Lung (tissue), 12 donors: ENCODE results near the gene KCP. TPM values are rescaled to one million over a fixed set of nuclear protein-coding genes. Genes with fewer than 3 reads are reported as not detected.

Source experiments
- ATAC-seq: fragments of 200-7000 bp; cut with Tn5 transposase; one replicate; pipeline ENCODE4 v1.9.1; 2020; ENCODE audit warnings: moderate number of reproducible peaks; ENCODE audit not compliant: insufficient read depth, low FRiP score
- DNase-seq, 3 donors: peaks; one replicate each; pipeline ENCODE4 v3.0.0-alpha.2; 2013 to 2017
- H3K27ac ChIP-seq, 2 donors: one replicate each; pipeline ENCODE4 v1.5.1; 2013; ENCODE audit warnings: mild to moderate bottlenecking in 2 of 2, moderate library complexity in 2 of 2, control low read depth in 1 of 2, inconsistent platforms in 1 of 2, low read depth in 1 of 2, low read length in 1 of 2
- H3K27me3 ChIP-seq, 3 donors: one replicate each; pipeline ENCODE4 v1.5.1; 2013; ENCODE audit warnings: low read length in 2 of 3; ENCODE audit not compliant: control insufficient read depth in 3 of 3, insufficient read depth in 3 of 3
- H3K36me3 ChIP-seq, 4 donors: one replicate each; pipeline ENCODE4 v1.5.1; 2013; ENCODE audit warnings: low read length in 4 of 4, mild to moderate bottlenecking in 1 of 4, moderate library complexity in 1 of 4; ENCODE audit not compliant: control insufficient read depth in 4 of 4, insufficient read depth in 4 of 4
- H3K4me1 ChIP-seq, 5 donors: one replicate each; pipeline ENCODE4 v1.5.1; 2013; ENCODE audit warnings: low read length in 5 of 5, mild to moderate bottlenecking in 2 of 5, moderate library complexity in 1 of 5; ENCODE audit not compliant: control insufficient read depth in 5 of 5, insufficient read depth in 5 of 5
- H3K4me3 ChIP-seq: one replicate; pipeline ENCODE4 v1.5.1; 2013; ENCODE audit warnings: mild to moderate bottlenecking, control low read depth, moderate library complexity
- H3K9ac ChIP-seq, 2 donors: one replicate each; pipeline ENCODE4 v1.5.1; 2013; ENCODE audit warnings: low read length in 2 of 2, control low read depth in 1 of 2; ENCODE audit not compliant: insufficient read depth in 1 of 2
- H3K9me3 ChIP-seq, 4 donors: one replicate each; pipeline ENCODE4 v1.5.1; 2013; ENCODE audit warnings: low read length in 3 of 4, mild to moderate bottlenecking in 1 of 4, moderate library complexity in 1 of 4; ENCODE audit not compliant: control insufficient read depth in 4 of 4, insufficient read depth in 3 of 4
- CTCF ChIP-seq: IDR thresholded peaks from 2 replicates; pipeline ENCODE4 v1.5.1; 2012; ENCODE audit warnings: mild to moderate bottlenecking; ENCODE audit errors: control extremely low read depth, extremely low read depth
- WGBS, 2 donors: extraction: QIAGEN DNeasy Blood & Tissue Kit; methylation state at CpG; one replicate each; pipeline ENCODE4 v1.1.7; 2013; 5-methylcytosine and 5-hydroxymethylcytosine counted together
- polyA plus RNA-seq, 2 donors: library from polyadenylated mRNA; stranded (reverse); fragments of 200-250 nt; gene quantifications; one replicate each; pipeline ENCODE4 v1.2.1, GENCODE V29; 2013
- total RNA-seq, 2 donors: library from RNA; depleted of rRNA in 1 of 2; stranded (reverse); fragments of >200 nt in 1 of 2; gene quantifications; one replicate each; pipeline ENCODE4 v1.2.1, GENCODE V29; 2014 to 2021
- donor health status: control.
- donor health status: control.
- donor health status: Bipolar disorder and iron deficiency.
- donor health status: healthy.
- donor health status: DM: yes; HTN: yes; CAD: no.

The KCP gene
- total and polyA plus RNA-seq, 4 donors: 0.22 to 3.9 (median 0.56) TPM

- TF ChIP-seq CTCF: no peak
- no peak for ATAC-seq
These were observed 7.5 kb downstream of the KCP start for GRCh38 chr7:128902761-128903585.

DNA sequence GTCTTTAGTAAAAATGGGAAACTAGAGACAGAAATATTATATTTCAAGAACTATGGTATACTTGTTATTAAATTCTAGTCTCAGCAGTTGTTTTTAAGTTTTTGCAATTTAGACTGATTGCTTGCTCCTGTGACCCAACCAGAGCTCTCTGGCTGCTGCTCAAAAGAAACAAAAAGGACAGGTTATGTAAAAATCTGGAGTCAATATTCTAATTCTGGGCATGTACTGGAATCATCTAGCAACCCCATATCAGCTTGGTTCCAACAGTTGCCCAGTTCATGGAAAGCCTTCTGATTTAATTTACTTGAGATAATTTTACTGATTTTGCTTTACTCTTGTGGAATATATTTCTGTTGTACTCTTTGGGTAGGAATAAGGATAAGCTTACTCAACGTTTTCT, 10.3 kb downstream of the KCP start:
- H3K4me1 ChIP-seq: no peaks in the 10 kb centered on the region
- WGBS, 2 donors: 75 to 84% methylated on average over 1 of the region's 1 CpG
- H3K9me3 ChIP-seq: peaks cover 0 to 4% (median 1%) of the 10 kb centered on the region in 4 donors
- H3K27ac ChIP-seq: no peak overlapping the region
- no peak for DNase-seq
- TF ChIP-seq CTCF: no peak
- no peak for ATAC-seq
- no peaks in the 10 kb centered on the region for H3K27me3 ChIP-seq
- no peaks in the 10 kb centered on the region for H3K36me3 ChIP-seq
- H3K9ac ChIP-seq: no peak overlapping the region
- H3K4me3 ChIP-seq: no peak overlapping the region

More at GRCh38 chr7:128902761-128903585, 7.5 kb downstream of the KCP start:
- Histone ChIP-seq H3K36me3 (no peaks in the 10 kb centered on the region), H3K9ac (no peak overlapping the region), H3K27ac (no peak overlapping the region), H3K27me3 (no peaks in the 10 kb centered on the region), H3K4me3 (no peak overlapping the region), H3K4me1 (no peaks in the 10 kb centered on the region), H3K9me3 (peaks cover 0 to 4% (median 1%) of the 10 kb centered on the region in 4 donors)
- WGBS, 2 donors: 73 to 87% methylated on average over 11 to 12 of the region's 12 CpGs
- DNase-seq: no peak

GRCh38 chr7:128899392-128899791, 11.1 kb downstream of the KCP start:
- TF ChIP-seq CTCF: no peak
- H3K9me3 ChIP-seq: peaks cover 0 to 4% (median 1%) of the 10 kb centered on the region in 4 donors
- no peak for ATAC-seq
- no peak overlapping the region for H3K4me3 ChIP-seq
- H3K36me3 ChIP-seq: no peaks in the 10 kb centered on the region
- no peaks in the 10 kb centered on the region for H3K4me1 ChIP-seq
- no peak overlapping the region for H3K9ac ChIP-seq
- DNase-seq: no peak
- H3K27me3 ChIP-seq: no peaks in the 10 kb centered on the region
- H3K27ac ChIP-seq: no peak overlapping the region

DNA sequence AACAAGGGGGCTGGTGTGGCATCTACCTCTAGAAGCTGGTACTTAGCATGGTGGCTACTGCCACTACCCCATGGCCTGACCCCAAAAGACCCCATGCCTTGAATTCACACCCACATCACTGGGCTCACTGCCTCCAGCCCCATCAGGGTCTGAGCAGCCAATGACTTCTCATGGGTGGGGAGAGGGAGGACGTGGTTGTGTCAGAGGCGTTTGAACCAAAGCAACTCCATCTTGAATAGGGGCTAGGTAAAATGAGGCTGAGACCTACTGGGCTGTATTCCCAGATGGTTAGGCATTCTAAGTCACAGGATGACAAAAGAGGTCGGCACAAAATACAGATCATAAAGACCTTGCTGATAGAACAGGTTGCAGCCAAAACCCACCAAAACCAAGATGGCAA, 15.2 kb downstream of the KCP start:
- peaks cover 0 to 6% (median 0%) of the 10 kb centered on the region in 3 donors for H3K27me3 ChIP-seq
- WGBS, 2 donors: 84 to 91% methylated on average over 3 of the region's 3 CpGs
- peaks cover 0 to 4% (median 1%) of the 10 kb centered on the region in 4 donors for H3K9me3 ChIP-seq
- H3K4me1 ChIP-seq: peaks cover 0 to 3% (median 0%) of the 10 kb centered on the region in 5 donors
- no peak for DNase-seq
- no peak for ATAC-seq
- no peaks in the 10 kb centered on the region for H3K36me3 ChIP-seq
- TF ChIP-seq CTCF: no peak
- no peak overlapping the region for H3K4me3 ChIP-seq
- no peak overlapping the region for H3K27ac ChIP-seq
- H3K9ac ChIP-seq: no peak overlapping the region
